GM23338 (cell line): ENCODE results near the gene TRMT61A. TPM values are rescaled to one million over a fixed set of nuclear protein-coding genes. Genes with fewer than 3 reads are reported as not detected.
A peak's percentile ranks its signal among the peaks of the same experiment; 100 is the strongest.

Source experiments
- ATAC-seq: fragments of 200-7000 bp; cut with Tn5 transposase; 3 replicates; pipeline ENCODE4 v1.9.1; 2020
- DNase-seq: peaks from one replicate; pipeline ENCODE4 v3.0.0-alpha.2; 2015; ENCODE audit warnings: low spot score
- H2AFZ ChIP-seq: fragments of 200-600 bp; sonication (generic); 2 replicates; pipeline ENCODE4 v1.8.0; 2016; ENCODE audit warnings: antibody characterized with exemption, mild to moderate bottlenecking, moderate library complexity
- H3F3A ChIP-seq: fragments of 200-600 bp; sonication (generic); replicated peaks from 2 replicates; pipeline ENCODE4 v1.8.0; 2017; ENCODE audit warnings: antibody characterized with exemption, mixed run types, low read depth
- H3K27ac ChIP-seq: fragments of 200-600 bp; sonication (generic); 2 replicates; pipeline ENCODE4 v1.6.1; 2016; ENCODE audit warnings: low read depth
- H3K27me3 ChIP-seq: fragments of 200-600 bp; sonication (generic); 2 replicates; pipeline ENCODE4 v1.8.0; 2016; ENCODE audit warnings: mild to moderate bottlenecking, mixed run types, moderate library complexity; ENCODE audit not compliant: insufficient read depth
- H3K36me3 ChIP-seq: fragments of 200-600 bp; sonication (generic); 2 replicates; pipeline ENCODE4 v1.8.0; 2016; ENCODE audit warnings: mild to moderate bottlenecking; ENCODE audit not compliant: insufficient read depth
- H3K4me1 ChIP-seq: fragments of 200-600 bp; sonication (generic); 2 replicates; pipeline ENCODE4 v1.8.0; 2016; ENCODE audit warnings: mild to moderate bottlenecking, moderate library complexity; ENCODE audit not compliant: insufficient read depth
- H3K4me2 ChIP-seq: fragments of 200-600 bp; sonication (generic); 2 replicates; pipeline ENCODE4 v1.7.1; 2017; ENCODE audit warnings: mixed run types
- H3K4me3 ChIP-seq: fragments of 200-600 bp; sonication (generic); 2 replicates; pipeline ENCODE4 v1.6.1; 2016; ENCODE audit warnings: mixed run types
- H3K79me2 ChIP-seq: fragments of 200-600 bp; sonication (generic); replicated peaks from 2 replicates; pipeline ENCODE4 v1.8.0; 2017; ENCODE audit warnings: mild to moderate bottlenecking; ENCODE audit not compliant: insufficient read depth
- H3K9me2 ChIP-seq: fragments of 200-600 bp; sonication (generic); 2 replicates; pipeline ENCODE4 v1.8.0; 2017; ENCODE audit not compliant: insufficient read depth
- H4K20me1 ChIP-seq: fragments of 200-600 bp; sonication (generic); replicated peaks from 2 replicates; pipeline ENCODE4 v1.8.0; 2017; ENCODE audit warnings: mild to moderate bottlenecking; ENCODE audit not compliant: insufficient read depth
- H3K27ac Mint-ChIP-seq: 2 replicates; pipeline ENCODE4 v1.8.0; 2020; ENCODE audit warnings: inconsistent platforms, mild to moderate bottlenecking, moderate library complexity, mixed read lengths
- H3K27me3 Mint-ChIP-seq: 3 replicates; pipeline ENCODE4 v1.8.0; 2022; ENCODE audit warnings: low read depth, mild to moderate bottlenecking, moderate library complexity, mixed read lengths, inconsistent platforms; ENCODE audit not compliant: insufficient read depth, poor library complexity
- H3K36me3 Mint-ChIP-seq: 3 replicates; pipeline ENCODE4 v1.8.0; 2021; ENCODE audit warnings: low read depth, mild to moderate bottlenecking, inconsistent platforms, moderate library complexity, mixed read lengths
- H3K4me1 Mint-ChIP-seq: 3 replicates; pipeline ENCODE4 v1.8.0; 2020; ENCODE audit warnings: mild to moderate bottlenecking, inconsistent platforms, mixed read lengths
- H3K4me3 Mint-ChIP-seq: 3 replicates; pipeline ENCODE4 v1.8.0; 2021; ENCODE audit warnings: moderate library complexity, mild to moderate bottlenecking, inconsistent platforms, mixed read lengths
- H3K9me3 Mint-ChIP-seq: 3 replicates; pipeline ENCODE4 v1.8.0; 2020; ENCODE audit warnings: moderate library complexity, mild to moderate bottlenecking, inconsistent platforms, mixed read lengths
- CREB1 ChIP-seq: fragments of 250-450 bp; sonication (Bioruptor Pico); IDR thresholded peaks from 2 replicates; pipeline ENCODE4 v1.5.0; 2020; ENCODE audit warnings: low read depth, mild to moderate bottlenecking, moderate library complexity
- CTCF ChIP-seq, 2 experiments: fragments of 200-600 bp in 1 of 2; sonication (generic) in 1 of 2; conservative IDR thresholded peaks; 2 replicates each; pipeline versions ENCODE4 v1.5.1 to v1.6.1; 2016 to 2017; ENCODE audit warnings: antibody characterized with exemption in 2 of 2, low read depth in 2 of 2, mild to moderate bottlenecking in 2 of 2, moderate library complexity in 1 of 2
- ETS1 ChIP-seq: IDR thresholded peaks from 2 replicates; pipeline ENCODE4 v1.6.1; 2016; ENCODE audit warnings: antibody characterized with exemption
- EZH2 ChIP-seq: fragments of 200-600 bp; sonication (generic); IDR thresholded peaks from one replicate; pipeline ENCODE4 v1.8.0; 2017; ENCODE audit warnings: antibody characterized with exemption, mild to moderate bottlenecking, low read depth; ENCODE audit not compliant: unreplicated experiment
- EZH2phosphoT487 ChIP-seq: fragments of 200-600 bp; sonication (generic); IDR thresholded peaks from one replicate; pipeline ENCODE4 v1.8.1; 2018; ENCODE audit warnings: antibody characterized with exemption; ENCODE audit not compliant: unreplicated experiment
- JUNB ChIP-seq: IDR thresholded peaks from one replicate; pipeline ENCODE4 v1.6.1; 2016; ENCODE audit warnings: antibody characterized with exemption; ENCODE audit not compliant: unreplicated experiment
- NANOG ChIP-seq: IDR thresholded peaks from 2 replicates; pipeline ENCODE4 v1.6.1; 2016; ENCODE audit warnings: antibody characterized with exemption, borderline replicate concordance
- POLR2AphosphoS5 ChIP-seq: IDR thresholded peaks from 2 replicates; pipeline ENCODE4 v1.6.1; 2016; ENCODE audit warnings: antibody characterized with exemption, low read depth
- REST ChIP-seq: IDR thresholded peaks from one replicate; pipeline ENCODE4 v1.6.1; 2018; ENCODE audit warnings: antibody characterized with exemption; ENCODE audit not compliant: unreplicated experiment
- STAT1 ChIP-seq: IDR thresholded peaks from one replicate; pipeline ENCODE4 v1.6.1; 2016; ENCODE audit warnings: antibody characterized with exemption; ENCODE audit not compliant: unreplicated experiment
- ZNF331 ChIP-seq: fragments of 250-450 bp; sonication (Bioruptor Pico); IDR thresholded peaks from 2 replicates; pipeline ENCODE4 v1.5.0; 2020; ENCODE audit warnings: low read depth, mild to moderate bottlenecking, moderate library complexity
- polyA plus RNA-seq: library from polyadenylated mRNA; unstranded; fragments of >200 nt; fragmentation: Nextera tagmentation; extraction: Ambion mirVana; gene quantifications from 2 replicates; pipeline ENCODE4 v1.2.1, GENCODE V29; 2016
- total RNA-seq: library from RNA; depleted of rRNA; stranded (reverse); fragments of >200 nt; shearing (Covaris generic); gene quantifications from 2 replicates; pipeline ENCODE4 v1.2.3, GENCODE V29; 2014

TRMT61A gene
- total and polyA plus RNA-seq, 2 experiments from 2014 or later, result 13.4 to 28.2 TPM

GRCh38 chr14:103542605-103543088, 13.7 kb downstream of the TRMT61A start (continued):
- peak; percentile 65 for TF ChIP-seq POLR2AphosphoS5
- no peak for TF ChIP-seq ZNF331 (CRISPR knock-in tag)
- no peak for TF ChIP-seq CTCF (conservative IDR thresholded peaks at IDR 0.05; ENCODE audit: low read depth in 2 of 2)
- peak; percentile 81 for TF ChIP-seq CREB1 (CRISPR knock-in tag)
- no peak for TF ChIP-seq JUNB
- no peak for TF ChIP-seq EZH2
- TF ChIP-seq NANOG, result no peak
- no peak for TF ChIP-seq STAT1
- no peak for TF ChIP-seq EZH2phosphoT487

DNA sequence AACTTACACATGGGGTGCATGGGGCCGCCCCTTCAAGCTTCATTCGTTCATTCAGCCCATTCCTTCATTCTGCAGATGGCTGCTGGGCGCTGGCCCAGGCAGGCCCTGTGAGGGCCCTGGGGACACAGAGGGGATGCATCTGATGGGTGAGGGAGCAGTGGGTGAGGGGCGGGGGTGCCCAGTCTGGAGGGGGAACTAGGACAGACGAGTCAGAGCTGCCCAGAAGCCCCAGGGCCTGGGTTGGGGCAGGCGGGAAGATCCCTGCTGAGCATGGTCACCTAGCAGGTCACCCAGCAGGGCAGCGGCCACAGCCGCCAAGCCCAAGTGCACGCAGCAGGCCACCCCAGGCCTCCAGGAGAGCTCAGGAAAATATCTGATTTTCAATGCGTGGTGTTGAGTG, 14.1 kb downstream of the TRMT61A start:
- peak overlapping the region; percentile 80; the same call in 1 of the 2 replicates for H3K27ac Mint-ChIP-seq
- H3K27ac ChIP-seq, result peak overlapping the region; percentile 94
- TF ChIP-seq EZH2, result no peak
- no peak for TF ChIP-seq CTCF (conservative IDR thresholded peaks at IDR 0.05; ENCODE audit: low read depth in 2 of 2)
- no peak for TF ChIP-seq POLR2AphosphoS5
- TF ChIP-seq ETS1, result no peak
- no peak for TF ChIP-seq REST
- TF ChIP-seq EZH2phosphoT487, result no peak
- TF ChIP-seq STAT1, result no peak
- TF ChIP-seq CREB1 (CRISPR knock-in tag), result no peak
- TF ChIP-seq ZNF331 (CRISPR knock-in tag), result no peak

More for the DNA sequence above, 14.1 kb downstream of the TRMT61A start:
- Histone ChIP-seq H3F3A (0 out of 2 replicates have a peak, but pooled peaks cover 3% of the 10 kb centered on the region), H3K36me3 (no peaks in the 10 kb centered on the region), H3K27me3 (no peaks in the 10 kb centered on the region; the same call in 1 of the 2 replicates), H3K4me2 (peak overlapping the region; percentile 84), H3K4me1 (peaks cover 18% of the 10 kb centered on the region), H3K79me2 (no peaks in the 10 kb centered on the region), H3K9me2 (no peaks in the 10 kb centered on the region), H3K4me3 (peak overlapping the region; percentile 53), H2AFZ (0 out of 2 replicates have a peak overlapping the region, but pooled peaks have one; percentile 59), H4K20me1 (no peaks in the 10 kb centered on the region)
- Mint-ChIP-seq H3K36me3 (no peaks in the 10 kb centered on the region), H3K4me3 (peak overlapping the region; percentile 29; the same call in 2 of the 3 replicates), H3K4me1 (peaks cover 12% of the 10 kb centered on the region; the same call in 2 of the 3 replicates), H3K27me3 (peaks cover 13% of the 10 kb centered on the region), H3K9me3 (no peaks in the 10 kb centered on the region)
- ATAC-seq (no peak; the same call in 2 of the 3 replicates), DNase-seq (no peak)
